CD4-positive, alpha-beta T cell treated with Interleukin-6 at 100 ng/mL for 8 hours (primary cell): Measurements from ENCODE around the gene NXPH4.

ENCODE experiments used
- DNase-seq: peaks from one replicate; pipeline ENCODE4 v3.0.0-alpha.2; 2020; ENCODE audit warnings: mixed read lengths, low spot score

The NXPH4 gene

GRCh38 chr12:57183939-57184725 lies 32.5 kb upstream of the NXPH4 start:
- no peak for DNase-seq

GRCh38 chr12:57185403-57185802 lies 31.2 kb upstream of the NXPH4 start:
- DNase-seq: no peak

GRCh38 chr12:57185906-57186508 lies 30.6 kb upstream of the NXPH4 start:
- DNase-seq: no peak

- DNase-seq: no peak
Observed at GRCh38 chr12:57187222-57188089, 29.1 kb upstream of the NXPH4 start.

GRCh38 chr12:57188090-57188425 lies 28.5 kb upstream of the NXPH4 start:
- no peak for DNase-seq

GRCh38 chr12:57190037-57190436 lies 26.6 kb upstream of the NXPH4 start:
- DNase-seq: no peak

GRCh38 chr12:57190821-57191220 lies 25.8 kb upstream of the NXPH4 start:
- no peak for DNase-seq

GRCh38 chr12:57191410-57191809 lies 25.2 kb upstream of the NXPH4 start:
- DNase-seq: no peak

- DNase-seq: no peak
Observed at GRCh38 chr12:57192920-57193319, 23.7 kb upstream of the NXPH4 start.

GRCh38 chr12:57193706-57194245 lies 22.8 kb upstream of the NXPH4 start:
- DNase-seq: no peak

- no peak for DNase-seq
Observed at GRCh38 chr12:57194253-57194652, 22.3 kb upstream of the NXPH4 start.

GRCh38 chr12:57195186-57195585 lies 21.4 kb upstream of the NXPH4 start:
- no peak for DNase-seq

GRCh38 chr12:57195611-57196371 lies 20.8 kb upstream of the NXPH4 start:
- DNase-seq: no peak

- DNase-seq: no peak
Observed at GRCh38 chr12:57196439-57196838, 20.2 kb upstream of the NXPH4 start.

GRCh38 chr12:57196956-57197355 lies 19.6 kb upstream of the NXPH4 start:
- no peak for DNase-seq

- no peak for DNase-seq
Observed at GRCh38 chr12:57198329-57198728, 18.3 kb upstream of the NXPH4 start.

GRCh38 chr12:57199191-57199590 lies 17.4 kb upstream of the NXPH4 start:
- no peak for DNase-seq

GRCh38 chr12:57200497-57200896 lies 16.1 kb upstream of the NXPH4 start:
- no peak for DNase-seq

GRCh38 chr12:57201219-57201618 lies 15.4 kb upstream of the NXPH4 start:
- DNase-seq: no peak

- no peak for DNase-seq
Observed at GRCh38 chr12:57201631-57202030, 15.0 kb upstream of the NXPH4 start.

- DNase-seq: no peak
Observed at GRCh38 chr12:57202321-57202720, 14.3 kb upstream of the NXPH4 start.

- DNase-seq: no peak
Observed at GRCh38 chr12:57203201-57203600, 13.4 kb upstream of the NXPH4 start.
